Frontal cortex (tissue), 4 donors: Measurements from ENCODE around the gene OPTC. TPM values are rescaled to one million over a fixed set of nuclear protein-coding genes. Genes with fewer than 3 reads are reported as not detected.

Source experiments
- DNase-seq, 2 donors: peaks; one replicate each; pipeline ENCODE4 v3.0.0; 2012; ENCODE audit warnings: low spot score in 2 of 2
- FAIRE-seq: peaks from 2 replicates; lab custom pipeline; 2012; peaks lifted over from hg19 to GRCh38; lab: Jason Lieb, UNC
- total RNA-seq: library from RNA; depleted of rRNA; stranded (reverse); fragments of >200 nt; gene quantifications from one replicate; pipeline ENCODE4 v1.2.3, GENCODE V29; 2014
- donor health status: control.
- donor health status: control.
- donor health status: control.

The OPTC gene
- total RNA-seq, 1 donor from 2014 or later: not detected

DNA sequence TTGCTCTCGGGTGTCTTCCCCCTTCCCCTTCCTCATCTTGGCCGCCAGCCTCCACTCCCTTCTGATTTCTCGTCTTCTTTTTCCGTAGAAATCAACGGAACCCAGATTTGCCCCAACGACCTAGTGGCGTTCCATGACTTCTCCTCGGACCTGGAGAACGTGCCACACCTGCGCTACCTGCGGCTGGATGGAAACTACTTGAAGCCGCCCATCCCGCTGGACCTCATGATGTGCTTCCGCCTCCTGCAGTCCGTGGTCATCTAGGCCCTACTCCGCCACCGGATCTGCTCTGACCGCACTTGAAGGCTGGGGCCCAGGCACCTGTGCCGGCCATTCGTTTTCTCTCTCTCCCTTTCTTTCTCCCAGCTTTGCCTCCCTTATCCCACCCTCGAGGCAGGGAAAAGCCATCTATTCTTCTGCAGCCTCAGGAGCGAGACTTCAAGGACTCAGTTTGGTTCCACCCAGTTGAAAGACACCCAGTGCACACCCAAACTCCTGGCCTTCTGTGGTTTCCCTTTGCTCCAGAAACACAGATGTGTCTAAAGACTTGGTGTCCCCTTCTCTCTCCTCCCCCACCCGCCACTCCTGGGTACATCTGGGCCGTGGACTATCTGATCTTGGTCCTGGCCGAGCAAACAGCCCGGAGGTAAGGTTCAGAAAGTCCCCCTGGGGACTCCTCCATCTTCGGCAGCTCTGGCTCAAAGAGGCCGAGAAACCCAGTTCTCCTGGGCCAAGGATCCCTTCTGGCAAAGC, 7.2 kb upstream of the OPTC start:
- no peak for DNase-seq
- FAIRE-seq: no peak

- DNase-seq: no peak
- FAIRE-seq: no peak
Observed at GRCh38 chr1:203488539-203488938, 5.4 kb upstream of the OPTC start.

DNA sequence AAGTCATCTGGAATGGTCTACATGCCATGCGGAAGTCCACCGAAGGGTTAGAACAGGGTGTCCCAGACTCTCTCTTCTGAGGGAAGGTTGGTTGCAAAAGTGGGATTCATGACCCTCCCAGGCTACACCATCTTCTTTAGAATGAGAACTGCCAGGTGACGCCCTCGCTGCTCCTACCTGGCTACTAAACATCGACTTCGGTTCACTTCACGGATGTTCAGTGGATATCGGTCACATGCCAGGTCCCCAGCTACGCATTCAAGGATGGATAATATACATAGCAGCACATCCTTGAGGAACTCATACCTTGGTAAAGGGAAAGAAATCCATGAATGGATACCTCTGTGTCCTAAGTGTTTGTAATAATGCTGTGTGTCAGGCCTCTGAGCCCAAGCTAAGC, 3.3 kb upstream of the OPTC start:
- FAIRE-seq: no peak
- no peak for DNase-seq

- FAIRE-seq (no peak), DNase-seq (no peak)
Observed at GRCh38 chr1:203491664-203492063, 2.3 kb upstream of the OPTC start.

GRCh38 chr1:203492082-203492747, 1.7 kb upstream of the OPTC start:
- DNase-seq (no peak), FAIRE-seq (no peak)

GRCh38 chr1:203492748-203493130, 1.2 kb upstream of the OPTC start:
- DNase-seq: no peak
- no peak for FAIRE-seq

DNA sequence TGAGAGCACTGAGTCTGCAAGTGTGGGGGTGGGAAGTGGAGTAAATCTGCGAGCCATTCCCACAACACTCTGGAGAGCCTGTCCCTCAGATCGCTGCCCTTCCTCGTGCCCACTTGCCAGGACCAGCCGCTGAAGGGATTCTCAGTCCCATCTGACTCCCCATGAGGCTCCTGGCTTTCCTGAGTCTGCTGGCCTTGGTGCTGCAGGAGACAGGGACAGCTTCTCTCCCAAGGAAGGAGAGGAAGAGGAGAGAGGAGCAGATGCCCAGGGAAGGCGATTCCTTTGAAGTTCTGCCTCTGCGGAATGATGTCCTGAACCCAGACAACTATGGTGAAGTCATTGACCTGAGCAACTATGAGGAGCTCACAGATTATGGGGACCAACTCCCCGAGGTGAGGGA, 1.9 kb downstream of the OPTC start:
- DNase-seq (no peak), FAIRE-seq (no peak)

- FAIRE-seq: no peak
- no peak for DNase-seq
Observed at GRCh38 chr1:203497269-203497777, 3.4 kb downstream of the OPTC start.

DNA sequence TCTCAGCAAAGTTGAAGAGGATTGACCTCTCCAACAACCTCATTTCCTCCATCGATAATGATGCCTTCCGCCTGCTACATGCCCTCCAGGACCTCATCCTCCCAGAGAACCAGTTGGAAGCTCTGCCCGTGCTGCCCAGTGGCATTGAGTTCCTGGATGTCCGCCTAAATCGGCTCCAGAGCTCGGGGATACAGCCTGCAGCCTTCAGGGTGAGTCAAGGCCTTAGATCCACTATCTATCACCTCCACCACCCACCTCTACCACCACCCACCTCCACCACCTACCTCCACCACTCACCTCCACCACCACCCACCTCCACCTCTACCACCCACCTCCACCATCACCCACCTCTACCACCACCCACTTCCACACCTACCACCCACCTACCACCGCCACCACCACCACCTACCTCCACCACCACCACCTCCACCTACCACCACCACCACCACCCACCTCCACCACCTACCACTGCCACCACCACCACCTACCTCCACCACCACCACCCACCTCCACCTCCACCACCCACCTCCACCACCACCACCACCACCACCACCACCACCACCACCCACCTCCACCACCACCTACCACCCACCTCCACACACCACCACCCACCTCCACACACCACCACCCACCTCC, 5.8 kb downstream of the OPTC start:
- FAIRE-seq (no peak), DNase-seq (no peak)

DNA sequence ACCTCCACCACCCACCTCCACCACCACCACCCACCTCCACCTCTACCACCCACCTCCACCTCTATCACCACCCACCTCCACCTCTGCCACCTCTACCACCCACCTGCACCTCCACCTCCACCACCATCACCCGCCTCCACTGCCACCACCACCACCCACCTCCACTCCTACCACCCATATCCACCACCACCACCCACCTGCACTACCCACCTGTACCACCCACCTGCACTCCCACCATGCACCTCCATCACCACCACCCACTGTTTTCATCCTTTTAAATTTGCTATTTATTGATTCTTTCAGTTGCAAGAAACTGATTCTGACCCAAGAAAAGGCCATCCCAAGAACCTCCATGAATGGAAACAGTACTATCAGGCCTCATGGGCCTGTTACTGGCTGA, 6.3 kb downstream of the OPTC start:
- DNase-seq: no peak
- no peak for FAIRE-seq

GRCh38 chr1:203503836-203504235, 9.9 kb downstream of the OPTC start:
- no peak for DNase-seq
- no peak for FAIRE-seq

DNA sequence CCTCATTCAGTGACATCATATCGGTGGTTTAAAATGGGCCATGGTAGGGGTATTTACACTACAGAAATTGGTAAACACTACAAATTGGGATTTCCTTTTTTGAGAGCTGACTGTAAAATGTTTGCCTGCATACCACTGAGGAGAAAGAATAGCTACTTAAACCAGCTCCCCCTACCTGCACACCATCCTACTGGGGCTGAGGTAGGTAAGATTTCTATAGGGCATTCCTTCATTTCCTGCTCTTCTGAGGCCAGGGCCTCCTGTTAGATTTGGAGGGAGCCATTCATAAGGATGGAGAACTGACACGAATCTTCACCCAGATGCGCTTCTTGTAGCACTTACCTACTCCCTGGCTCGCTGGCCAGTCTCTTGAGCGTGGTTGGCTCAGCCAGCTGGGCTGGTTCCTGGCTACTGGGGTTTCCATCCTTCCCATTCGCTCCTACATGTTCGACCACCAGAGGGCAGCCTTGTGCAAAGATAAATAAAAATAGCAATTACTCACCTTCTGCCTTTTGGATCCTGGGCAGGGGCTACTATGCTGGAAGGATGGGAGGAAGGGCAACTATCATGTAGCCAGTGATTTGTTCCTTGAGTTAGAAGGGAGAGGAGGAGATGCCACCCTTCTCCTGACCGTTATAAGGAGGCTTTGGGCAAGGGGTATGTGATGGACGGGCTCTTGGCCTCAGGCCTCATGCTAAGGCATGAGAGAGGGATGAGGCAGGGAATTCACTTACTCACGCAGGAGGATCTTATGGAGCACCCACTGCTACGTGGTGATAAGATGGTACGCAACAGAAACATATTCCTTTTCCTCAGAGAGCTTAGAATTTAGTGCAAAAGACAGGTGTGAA, 10.7 kb downstream of the OPTC start:
- no peak for FAIRE-seq

GRCh38 chr1:203505526-203506204, 11.7 kb downstream of the OPTC start:
- no peak for FAIRE-seq
- DNase-seq: no peak

More for the DNA sequence above, 10.7 kb downstream of the OPTC start:
- DNase-seq: peak; percentile 69 to 82

DNA sequence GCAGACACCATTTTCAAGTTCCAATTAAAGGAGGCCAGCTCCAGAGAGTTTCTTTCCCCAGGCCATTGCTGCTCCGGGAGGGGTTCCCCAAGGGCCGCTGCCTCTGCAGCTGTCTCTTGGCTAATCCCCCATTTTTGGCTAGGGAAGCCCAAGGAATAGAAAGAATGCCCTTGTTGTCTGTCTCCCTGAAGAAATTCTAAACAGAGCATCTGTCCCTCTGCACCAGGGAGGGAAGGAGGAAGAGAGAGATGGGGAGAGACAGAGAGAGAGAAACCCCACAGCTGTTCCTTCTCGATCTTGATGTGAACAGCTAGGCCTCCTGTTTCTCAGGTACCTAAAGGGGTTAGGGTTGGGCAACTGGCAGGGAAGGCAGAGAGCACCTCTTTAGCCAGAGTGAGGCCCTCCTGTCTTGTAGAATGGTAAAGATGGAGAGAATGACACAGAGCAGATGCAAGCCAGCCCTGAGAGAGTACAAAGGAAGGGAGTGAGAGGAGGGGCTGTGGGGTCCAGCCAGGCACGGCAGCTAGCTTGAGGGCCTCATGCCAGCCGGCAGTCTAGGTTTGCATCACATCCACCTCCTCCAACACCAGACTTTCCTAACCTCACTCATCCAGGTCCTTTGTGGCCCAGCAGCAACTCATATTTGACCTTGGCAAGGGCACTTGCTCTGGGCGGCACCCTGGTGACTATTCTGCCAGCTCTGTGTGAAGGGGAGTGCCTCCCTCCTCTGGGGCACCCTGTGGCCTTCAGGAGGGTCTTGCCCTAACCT, 13.1 kb downstream of the OPTC start:
- no peak for DNase-seq
- no peak for FAIRE-seq

DNA sequence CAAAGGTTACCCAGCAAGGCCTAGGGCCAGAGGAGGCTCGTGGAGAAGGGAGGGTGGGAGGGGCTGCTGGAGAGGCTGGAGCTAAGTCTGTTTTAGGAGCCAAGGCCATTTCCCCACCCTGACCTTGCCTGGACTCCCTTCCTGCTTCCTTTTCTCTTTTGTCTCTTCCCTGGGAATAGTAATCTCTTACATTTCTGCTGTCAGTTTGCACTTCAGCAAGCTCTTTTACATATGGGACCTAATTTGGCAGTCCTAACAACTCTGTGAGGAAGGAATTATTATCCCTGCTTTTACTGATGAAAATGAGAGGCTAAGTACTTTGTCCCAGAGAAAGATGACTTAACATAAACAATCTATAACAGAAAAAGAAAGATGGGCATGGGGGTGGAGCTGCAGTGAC, 13.8 kb downstream of the OPTC start:
- no peak for FAIRE-seq
- no peak for DNase-seq

DNA sequence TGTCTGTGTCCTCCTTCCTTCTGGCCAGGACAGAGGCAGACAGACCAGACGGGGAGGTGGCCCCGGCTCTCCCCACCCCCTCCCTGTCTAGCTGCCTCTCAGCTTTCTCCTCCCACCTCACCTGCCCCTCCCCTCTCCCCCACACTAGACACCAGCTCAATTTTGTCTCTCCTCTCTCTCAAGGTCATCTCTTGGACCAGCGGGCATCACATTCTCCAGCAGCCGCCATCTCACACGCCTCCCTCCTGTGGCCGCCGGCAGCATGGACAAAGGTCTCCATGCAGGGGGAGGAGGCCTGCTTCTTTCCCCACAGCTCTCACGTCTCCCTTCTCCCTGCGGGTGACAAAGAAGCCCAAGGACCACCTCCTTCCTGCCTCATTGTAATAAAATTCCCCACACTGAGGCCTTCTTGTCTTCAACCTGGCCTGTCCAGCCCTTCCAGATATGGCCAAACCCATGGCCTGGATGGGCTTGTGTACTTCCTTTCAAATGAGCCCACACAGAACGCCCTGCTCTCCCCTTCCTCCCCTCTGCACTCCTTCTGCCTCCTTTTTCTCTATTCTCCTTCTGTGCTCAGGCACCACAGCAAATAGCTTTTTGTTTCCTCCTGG, 14.6 kb downstream of the OPTC start:
- DNase-seq (no peak), FAIRE-seq (no peak)

DNA sequence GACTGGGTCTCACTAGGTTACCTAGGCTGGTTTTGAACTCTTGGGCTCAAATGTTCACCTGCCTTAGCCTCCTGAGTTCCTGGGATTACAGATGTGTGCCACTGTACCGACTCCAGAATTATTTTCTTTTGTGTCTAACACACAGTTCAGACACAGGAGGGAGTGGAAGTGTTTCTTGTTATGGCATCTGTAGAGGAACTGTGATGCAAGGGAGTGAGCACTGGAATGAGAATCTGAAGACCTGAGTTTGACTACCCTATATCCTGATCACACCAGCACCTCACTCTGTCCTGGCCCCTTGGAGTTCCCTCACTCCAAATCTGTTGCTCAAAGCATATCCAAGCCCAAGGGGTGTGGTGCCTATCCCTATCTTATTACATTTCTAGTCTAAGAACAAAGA, 15.2 kb downstream of the OPTC start:
- DNase-seq (no peak), FAIRE-seq (no peak)

- no peak for FAIRE-seq
- DNase-seq: no peak
Observed at GRCh38 chr1:203511513-203511912, 17.6 kb downstream of the OPTC start.
